Measurements from ENCODE around the gene SPANXD. TPM values are rescaled to one million over a fixed set of nuclear protein-coding genes. Genes with fewer than 3 reads are reported as not detected.
"Not testable (repeated sequence)": the region's sequence is repeated elsewhere in the genome, so short reads cannot be mapped to it uniquely, and the experiment has no call there.

The SPANXD gene, protein sequence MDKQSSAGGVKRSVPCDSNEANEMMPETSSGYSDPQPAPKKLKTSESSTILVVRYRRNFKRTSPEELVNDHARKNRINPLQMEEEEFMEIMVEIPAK
- not detected in 2 replicates for total RNA-seq

- not testable (repeated sequence) for H3K4me3 ChIP-seq (ENCODE audit: low read depth, low read length); DNase-seq (ENCODE audit: low read depth)
These were observed at the start of gene SPANXD for GRCh38 chrX:141698639-141699038. SPANXD (minus strand) TSS chrX:141698739; CDS start chrX:141698405, 334 bp downstream.

DNA sequence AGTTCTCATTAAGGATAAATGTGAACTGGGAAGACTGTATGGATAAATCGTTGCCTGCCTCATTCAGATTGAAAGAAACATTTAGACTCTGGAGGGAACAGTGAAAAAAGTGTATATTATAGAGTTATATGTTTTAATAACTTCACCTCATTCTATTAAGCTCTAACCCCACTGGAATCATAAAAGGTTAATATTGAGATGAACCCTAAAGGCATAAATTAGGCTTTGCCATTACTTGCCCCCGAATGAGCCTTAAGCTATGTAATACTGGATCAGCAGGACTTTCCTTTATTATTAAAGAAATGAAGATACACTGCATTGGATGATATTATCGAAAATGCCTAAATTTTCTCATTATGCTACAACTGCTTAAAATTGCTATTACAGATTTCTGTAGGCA, 44.1 kb upstream of the SPANXD start:
- no peak overlapping the region for H3K4me3 ChIP-seq (ENCODE audit: low read depth, low read length)
- no peak for TF ChIP-seq CTCF (conservative IDR thresholded peaks at IDR 0.05; ENCODE audit: low read depth, low read length)
- no peak for DNase-seq (ENCODE audit: low read depth)

DNA sequence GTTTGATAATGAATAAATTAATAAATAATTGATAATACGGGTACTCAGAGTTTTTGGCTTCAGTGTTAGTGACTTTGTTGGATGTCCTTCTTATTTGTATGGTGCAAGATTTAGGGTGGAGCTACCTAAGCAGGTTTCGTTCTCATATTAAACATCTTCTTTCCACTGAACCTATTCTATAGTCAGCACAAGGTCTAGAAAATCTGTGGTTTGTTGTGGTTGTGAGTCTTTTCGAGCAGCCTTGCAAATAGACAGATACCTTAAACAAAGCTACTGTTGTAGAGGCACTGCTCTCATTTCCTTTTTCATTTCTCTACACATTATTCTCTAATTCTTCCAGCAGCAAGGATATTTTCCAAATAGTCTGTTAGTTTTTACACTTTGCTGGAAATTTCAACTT, 38.1 kb upstream of the SPANXD start:
- no peak for DNase-seq (ENCODE audit: low read depth)
- no peak for TF ChIP-seq CTCF (conservative IDR thresholded peaks at IDR 0.05; ENCODE audit: low read depth, low read length)
- H3K4me3 ChIP-seq (ENCODE audit: low read depth, low read length), result no peak overlapping the region

DNA sequence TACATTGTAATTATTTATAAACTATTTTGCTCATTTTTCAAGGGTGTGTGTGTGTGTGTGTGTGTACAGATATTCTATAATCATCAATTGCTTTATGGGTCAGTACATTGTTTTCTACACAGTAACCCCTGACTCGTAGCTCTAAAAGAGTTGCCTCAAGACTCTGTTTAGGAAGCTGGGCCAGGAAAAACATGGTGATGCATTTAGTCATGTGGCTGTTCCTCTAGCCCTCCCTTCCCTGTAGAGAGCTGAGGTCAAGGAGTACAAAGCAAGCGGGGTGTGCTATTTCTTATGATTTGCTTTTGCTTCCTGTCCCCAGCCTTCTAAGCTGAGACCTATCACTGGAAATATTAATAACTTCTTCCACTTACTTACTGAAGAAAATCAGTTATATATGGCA, 34.8 kb upstream of the SPANXD start:
- H3K4me3 ChIP-seq (ENCODE audit: low read depth, low read length), result no peak overlapping the region
- TF ChIP-seq CTCF (conservative IDR thresholded peaks at IDR 0.05; ENCODE audit: low read depth, low read length), result no peak
- DNase-seq (ENCODE audit: low read depth), result no peak

GRCh38 chrX:141732031-141732430, 33.5 kb upstream of the SPANXD start:
- no peak for TF ChIP-seq CTCF (conservative IDR thresholded peaks at IDR 0.05; ENCODE audit: low read depth, low read length)
- no peak overlapping the region for H3K4me3 ChIP-seq (ENCODE audit: low read depth, low read length)
- DNase-seq (ENCODE audit: low read depth), result no peak

DNA sequence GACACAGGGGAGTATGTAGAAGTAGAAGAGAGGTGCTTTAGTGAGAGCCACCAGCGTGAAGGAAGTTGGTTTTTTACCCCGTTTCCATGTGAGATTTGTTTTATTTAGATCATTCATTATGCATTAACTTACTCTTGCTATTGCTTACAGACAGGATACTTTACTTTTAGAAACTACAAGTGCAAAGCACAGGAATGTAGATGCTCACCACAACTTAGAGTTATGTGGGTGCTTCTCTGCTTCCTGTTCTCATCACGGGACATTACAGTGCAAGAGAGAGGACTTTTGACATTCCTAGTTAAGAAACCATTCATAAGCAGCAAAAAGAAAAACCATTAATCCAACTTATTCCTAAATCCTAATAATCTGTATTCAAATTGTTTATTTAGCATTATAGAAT, 25.6 kb upstream of the SPANXD start:
- no peak for TF ChIP-seq CTCF (conservative IDR thresholded peaks at IDR 0.05; ENCODE audit: low read depth, low read length)
- DNase-seq (ENCODE audit: low read depth), result no peak
- H3K4me3 ChIP-seq (ENCODE audit: low read depth, low read length), result no peak overlapping the region

- TF ChIP-seq CTCF (conservative IDR thresholded peaks at IDR 0.05; ENCODE audit: low read depth, low read length), result no peak
- DNase-seq (ENCODE audit: low read depth), result no peak
- no peak overlapping the region for H3K4me3 ChIP-seq (ENCODE audit: low read depth, low read length)
These were observed 16.1 kb upstream of the SPANXD start for GRCh38 chrX:141714680-141715079.

Measured in epithelial cell of proximal tubule (primary cell).